GM19395 (cell line): ENCODE results near the gene LRFN2.

Experiments used
- ATAC-seq: cut with Tn5 transposase; IDR thresholded peaks from one replicate; pipeline ENCODE4 v1.9.1; 2021; ENCODE audit warnings: mild to moderate bottlenecking, moderate library complexity; ENCODE audit not compliant: unreplicated experiment

The LRFN2 gene

DNA sequence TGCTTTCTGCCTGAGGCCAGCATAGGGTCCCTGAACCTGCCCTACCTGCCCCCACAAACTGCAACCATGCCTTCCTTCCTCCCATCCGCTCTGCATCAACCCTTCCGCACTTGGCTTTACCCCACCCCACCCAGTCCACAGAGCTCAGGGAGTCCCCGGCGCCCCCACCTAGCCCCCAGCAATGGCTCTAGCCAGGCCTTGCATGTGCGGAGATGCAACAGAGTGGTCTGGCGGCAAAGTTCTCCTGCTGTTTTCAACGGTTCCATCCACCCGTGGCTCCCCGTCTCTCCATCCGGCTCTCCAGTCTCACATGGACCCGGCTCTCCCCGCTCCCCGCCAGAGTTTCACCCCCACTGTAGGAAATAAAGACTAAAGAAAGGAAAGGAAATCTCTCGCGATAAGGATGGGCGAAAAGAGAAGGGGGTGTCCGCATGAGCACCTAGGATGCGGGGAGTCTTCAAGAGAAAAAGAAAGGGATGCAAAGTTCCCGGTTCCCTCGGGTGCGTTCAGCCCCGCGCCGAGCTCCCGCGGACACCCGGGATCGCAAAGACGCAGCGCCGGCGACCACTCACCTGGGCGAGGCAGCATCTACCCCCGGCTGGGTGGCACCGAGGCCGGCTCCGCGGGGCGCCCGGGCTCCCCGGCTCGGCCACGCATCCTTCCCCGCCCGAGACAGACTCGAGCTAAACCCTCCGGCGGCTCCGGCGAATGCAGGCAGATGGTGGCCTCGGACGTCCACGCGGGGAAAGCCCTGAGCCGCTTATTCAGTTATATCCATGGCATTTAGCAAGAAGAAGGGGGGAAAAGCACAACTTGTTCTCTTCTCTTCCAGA lies 579 bp downstream of the LRFN2 start:
- ATAC-seq: no peak

DNA sequence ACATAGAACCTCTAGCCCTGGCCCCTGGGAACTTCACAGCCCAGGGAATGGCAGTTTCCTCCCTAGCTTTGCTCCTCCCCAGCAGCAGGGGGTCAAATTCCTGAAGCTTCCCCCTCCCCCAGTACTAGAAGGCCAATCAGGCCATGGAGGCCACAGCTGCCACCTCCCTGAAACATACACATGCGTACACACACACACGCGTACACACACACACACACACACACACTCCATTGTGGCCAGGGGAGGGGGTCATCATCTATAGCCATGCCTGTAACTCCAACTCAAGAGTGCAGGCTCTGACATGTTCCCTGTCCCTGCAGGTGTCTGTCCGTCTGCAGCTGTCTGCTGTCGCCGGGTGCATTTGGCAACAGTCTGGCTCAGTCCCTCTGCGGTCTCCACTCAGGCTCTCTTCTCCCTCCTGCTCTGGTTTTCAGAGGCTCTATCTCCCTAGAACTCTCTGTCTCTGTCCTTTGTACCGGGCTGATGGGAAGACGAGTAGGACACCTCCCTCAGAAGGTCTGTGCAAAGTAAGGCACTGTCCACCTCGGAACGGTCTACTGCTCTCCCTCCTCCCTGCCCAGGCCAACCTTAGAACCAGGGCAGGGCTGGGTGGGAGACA lies 1.4 kb downstream of the LRFN2 start:
- no peak for ATAC-seq

DNA sequence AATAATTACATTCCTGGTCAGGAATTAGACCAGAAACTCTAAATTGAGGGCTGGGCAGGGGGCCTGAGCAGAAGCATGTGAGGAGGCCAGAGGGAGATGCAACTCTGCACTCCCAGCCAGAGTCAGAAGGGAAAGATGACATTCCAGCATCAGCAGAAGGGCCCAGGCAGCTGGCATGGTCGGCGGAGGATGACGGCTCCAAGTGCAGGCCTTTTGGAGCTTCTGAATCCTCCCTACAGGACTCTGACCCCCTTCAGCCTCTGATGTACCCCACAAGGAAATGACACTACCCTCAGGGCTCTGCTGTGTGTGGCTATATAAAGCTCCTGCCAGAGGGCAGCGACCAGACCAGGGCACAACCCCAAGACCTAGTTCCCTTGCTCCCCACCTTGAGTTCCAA lies 1.9 kb downstream of the LRFN2 start:
- ATAC-seq: no peak

DNA sequence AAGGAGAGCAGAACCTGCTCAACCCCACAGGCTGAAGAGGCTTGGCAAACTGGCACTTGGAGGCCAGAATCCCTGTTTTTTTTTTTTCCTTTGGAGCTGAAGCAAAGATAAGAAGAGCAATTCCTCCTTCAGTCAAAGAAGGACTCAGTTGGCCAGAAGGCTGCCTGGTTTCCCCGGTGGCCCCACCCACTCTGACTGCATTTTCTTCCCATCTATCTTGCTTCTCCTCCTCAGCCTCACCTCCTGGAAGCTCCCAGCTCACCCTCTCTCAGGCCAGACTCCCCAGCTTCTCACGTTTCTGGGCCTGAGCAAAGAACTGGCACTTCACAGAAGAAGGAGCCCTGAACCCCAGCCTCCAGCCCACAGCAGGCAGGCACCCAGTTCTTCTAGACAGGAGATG lies 2.4 kb downstream of the LRFN2 start:
- ATAC-seq: no peak

DNA sequence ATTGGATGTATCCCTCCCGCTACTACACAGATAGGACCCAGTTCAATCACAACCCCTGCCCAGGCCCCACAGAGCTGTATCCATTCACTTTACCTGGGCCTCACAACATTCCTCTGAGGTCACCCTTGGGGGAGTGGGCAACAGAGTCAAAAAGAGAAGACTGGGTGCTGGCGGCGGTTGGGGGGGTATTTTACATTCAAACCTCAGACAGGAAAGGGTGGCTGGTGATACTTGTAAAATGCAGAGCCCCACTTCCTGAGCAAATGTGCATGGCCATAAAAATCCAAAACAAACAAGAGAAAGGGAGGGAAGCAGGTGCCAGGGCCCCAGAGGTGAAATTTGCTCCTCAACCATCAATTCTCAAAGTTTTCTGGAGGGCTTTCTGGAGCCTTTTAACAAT lies 3.5 kb downstream of the LRFN2 start:
- ATAC-seq: no peak

DNA sequence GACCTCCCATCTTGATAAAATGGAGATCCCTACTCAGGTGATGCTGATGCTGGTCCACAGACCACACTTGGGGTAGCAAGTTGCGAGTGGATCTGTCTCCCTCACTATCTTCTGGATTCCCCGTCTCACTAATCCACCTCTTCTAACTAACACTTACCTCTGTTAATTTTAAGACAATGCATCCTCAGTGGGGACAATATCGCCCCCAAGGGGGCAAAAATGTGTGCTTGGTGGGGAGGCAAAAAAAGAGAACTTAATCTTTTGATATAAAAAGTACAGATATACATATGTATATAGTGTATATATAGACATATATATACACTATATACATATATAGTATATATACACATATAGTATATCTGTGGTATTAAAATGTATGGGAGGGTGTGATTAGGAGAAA lies 4.3 kb downstream of the LRFN2 start:
- no peak for ATAC-seq

DNA sequence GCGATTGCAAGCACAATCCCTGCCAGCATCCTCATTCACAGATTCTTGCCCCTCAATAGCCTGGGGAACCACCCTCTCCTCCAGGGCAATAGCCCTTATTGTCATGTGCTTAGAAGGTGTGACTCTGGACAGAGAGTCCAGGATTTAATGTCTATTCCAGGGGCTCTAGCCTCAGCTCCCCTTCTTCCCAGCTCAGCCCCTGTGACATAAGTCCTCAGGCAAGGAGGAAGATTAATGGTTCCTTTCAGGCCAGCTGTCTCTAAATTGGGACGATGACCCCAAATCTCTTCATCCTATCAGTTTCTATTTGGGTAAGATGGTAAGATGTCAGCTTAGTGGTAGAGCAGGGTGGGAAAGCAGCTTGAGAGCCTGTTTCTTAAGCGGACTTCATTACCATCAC lies 8.1 kb downstream of the LRFN2 start:
- no peak for ATAC-seq

DNA sequence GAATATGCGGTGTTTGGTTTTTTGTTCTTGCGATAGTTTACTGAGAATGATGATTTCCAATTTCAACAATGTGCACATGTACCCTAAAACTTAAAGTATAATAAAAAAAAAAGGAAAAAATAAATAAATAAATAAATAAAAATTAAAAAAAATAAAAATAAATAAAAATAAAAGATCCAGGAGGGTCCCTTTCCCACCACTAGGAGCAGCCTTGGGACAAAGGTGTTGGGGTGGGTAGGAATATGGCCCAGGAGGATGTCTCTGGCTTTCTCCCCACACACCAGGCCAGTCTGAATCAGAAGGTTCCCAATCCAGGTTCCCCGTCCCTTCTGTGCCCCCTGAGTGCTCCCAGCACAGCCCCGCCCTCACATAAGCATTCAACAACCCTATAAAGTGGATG lies 9.5 kb downstream of the LRFN2 start:
- ATAC-seq: no peak

DNA sequence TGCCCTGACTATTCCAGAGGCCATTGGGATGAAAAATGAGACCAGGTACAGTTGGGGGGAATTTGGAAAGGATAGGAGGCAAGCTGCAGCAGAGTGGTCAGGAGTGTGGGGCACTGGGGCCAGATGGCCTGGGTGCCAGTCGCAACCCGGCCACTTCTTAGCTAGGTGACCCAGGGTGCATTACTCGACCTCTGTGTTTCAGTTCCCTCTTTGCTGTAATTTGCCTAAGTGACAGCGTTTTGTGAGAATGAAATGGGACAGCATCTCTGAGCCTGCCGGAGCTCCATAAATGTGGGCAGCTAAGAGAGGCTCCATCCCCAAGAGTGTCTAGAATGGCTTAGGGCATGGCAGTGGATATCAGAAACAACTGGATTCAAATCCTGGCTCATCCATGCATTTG lies 13.9 kb downstream of the LRFN2 start:
- no peak for ATAC-seq

DNA sequence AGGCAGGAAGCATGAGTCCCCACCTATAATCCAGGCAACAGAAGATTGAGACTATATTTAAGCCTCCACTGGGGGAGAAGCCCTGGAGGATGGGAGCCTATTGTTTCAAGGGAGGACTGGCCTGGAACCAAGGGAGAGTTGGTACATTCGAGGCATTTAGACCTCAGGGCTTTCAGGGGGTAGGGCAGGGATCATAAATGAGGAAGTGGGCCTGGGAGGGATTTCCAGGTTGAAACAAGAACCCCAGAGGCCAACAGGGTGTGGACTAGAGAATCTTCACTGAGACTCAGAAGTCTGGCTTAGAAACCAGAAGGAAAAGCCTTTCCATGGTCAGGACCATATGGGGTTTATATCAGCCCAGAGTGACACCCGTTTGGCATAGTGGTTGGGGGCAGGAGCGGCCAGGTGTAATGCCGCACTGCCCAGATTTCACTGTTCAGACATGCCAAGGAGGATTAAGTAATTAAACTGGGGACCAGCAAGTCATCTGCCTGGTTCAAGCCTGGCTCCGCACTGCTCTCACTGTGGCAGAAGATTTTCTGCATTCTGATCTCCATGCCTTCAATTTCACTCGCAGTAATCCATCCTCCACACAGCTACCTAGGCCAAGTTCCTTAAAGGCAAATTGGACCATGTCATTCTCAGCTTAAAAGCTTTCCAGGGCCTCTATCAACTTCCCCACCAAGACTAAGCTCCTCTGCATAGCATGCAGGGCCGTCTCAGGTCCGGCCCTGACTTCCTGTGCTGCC lies 17.8 kb downstream of the LRFN2 start:
- ATAC-seq: no peak

DNA sequence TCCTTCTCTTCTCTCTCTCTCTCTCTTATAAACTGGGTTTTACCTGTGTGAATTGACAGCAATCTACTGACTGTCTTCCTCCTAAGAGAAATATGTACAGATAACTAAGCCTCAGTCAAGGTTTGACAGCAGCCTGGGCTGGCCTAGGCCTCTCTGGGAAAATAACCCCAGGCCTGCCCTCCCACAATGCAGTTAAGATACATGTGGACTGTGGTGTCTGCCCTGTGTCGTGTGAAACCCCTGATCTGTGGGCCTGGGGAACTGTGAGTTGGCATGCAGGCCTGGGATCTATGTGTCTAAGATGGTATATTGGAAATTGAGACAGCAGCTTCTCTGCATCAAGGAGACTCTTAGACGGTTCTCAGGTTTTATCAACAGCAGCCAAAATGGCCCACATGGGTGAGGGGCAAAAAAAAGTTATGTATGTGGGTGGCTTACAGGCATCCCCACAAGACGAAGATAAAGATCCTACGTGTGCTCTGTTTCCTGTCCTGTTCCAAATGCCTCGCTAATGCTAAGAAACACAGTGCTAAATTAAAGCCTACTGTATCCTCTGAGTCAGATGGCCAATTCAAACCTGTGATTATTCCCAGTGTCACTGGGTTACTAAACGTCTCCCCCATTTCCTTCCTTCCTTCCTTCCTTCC lies 19.0 kb downstream of the LRFN2 start:
- no peak for ATAC-seq

DNA sequence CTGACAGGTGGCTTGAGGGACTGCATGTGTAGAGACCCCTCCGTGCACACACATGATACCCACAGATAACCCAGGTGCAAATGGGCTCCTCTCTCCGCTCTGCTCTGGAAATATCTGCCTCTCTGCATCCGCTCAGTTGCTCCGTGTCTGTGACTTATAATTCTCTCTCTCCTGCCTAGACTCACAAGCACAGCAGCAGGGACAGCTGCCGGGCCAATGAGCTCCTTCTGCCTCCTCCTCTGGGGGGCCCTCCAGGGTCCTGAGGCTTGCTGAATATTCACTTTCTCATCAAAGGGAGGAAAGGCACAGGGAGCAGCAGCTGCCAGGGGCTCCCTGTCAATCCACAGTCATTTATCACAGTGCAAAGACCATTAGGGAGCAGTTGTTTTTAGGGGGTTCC lies 24.1 kb downstream of the LRFN2 start:
- ATAC-seq: no peak

DNA sequence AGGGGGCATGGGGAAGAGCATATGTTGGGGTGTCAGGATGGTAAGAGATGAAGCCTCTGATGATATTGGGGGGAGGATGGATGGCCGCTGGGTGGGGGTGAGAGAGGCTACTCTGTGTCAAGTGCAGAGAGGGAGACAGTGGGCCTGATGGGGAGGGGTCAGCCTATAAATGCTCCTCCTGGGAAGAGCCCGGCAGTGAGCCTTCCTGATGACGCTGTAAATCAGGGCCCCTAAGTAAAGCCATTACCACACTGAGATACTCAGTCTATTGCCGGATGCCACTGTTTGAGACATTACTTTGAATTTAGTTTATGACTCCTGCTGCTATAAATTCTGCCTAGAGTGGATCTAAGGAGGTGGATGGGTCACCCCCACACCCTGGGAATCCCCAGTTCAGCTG lies 28.1 kb downstream of the LRFN2 start:
- ATAC-seq: no peak

DNA sequence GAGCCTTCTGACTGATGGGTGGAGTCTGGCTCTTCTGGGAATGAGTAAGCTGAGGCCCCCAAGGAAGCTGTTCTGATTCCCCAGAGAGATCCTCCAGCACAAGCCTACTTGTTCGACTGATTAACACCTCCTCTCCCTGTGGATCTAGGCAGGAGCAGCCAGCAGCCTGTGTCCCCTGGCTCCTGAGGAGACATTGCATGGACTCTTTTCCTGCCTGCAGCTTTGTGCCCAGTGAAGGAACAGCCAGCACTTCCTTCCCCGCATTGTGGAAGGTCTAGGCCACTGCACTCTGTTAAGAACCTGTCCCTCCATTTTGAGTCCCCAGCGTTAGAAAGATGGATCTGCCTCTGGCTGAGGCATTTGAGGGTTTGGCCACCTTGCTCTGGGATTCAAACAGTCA lies 29.1 kb downstream of the LRFN2 start:
- no peak for ATAC-seq

DNA sequence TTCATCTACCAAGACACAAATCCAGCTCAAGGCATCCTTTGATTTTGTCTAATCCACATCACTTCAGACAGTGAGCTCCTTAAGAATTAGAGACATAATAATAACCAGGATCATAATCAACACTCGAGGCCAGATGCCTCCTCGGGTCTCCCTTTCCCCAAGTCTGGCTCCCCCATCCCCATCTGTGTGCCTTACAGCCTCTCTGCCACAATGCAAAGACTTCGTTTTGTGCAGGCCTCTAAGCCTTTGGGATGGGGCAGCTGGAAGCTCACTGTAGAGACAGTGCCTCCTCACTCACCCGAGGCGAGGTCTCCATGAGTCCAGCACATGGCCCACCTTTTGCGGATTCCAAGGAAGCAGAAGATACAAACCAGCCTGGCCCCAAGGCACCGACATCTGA lies 30.3 kb downstream of the LRFN2 start:
- no peak for ATAC-seq

DNA sequence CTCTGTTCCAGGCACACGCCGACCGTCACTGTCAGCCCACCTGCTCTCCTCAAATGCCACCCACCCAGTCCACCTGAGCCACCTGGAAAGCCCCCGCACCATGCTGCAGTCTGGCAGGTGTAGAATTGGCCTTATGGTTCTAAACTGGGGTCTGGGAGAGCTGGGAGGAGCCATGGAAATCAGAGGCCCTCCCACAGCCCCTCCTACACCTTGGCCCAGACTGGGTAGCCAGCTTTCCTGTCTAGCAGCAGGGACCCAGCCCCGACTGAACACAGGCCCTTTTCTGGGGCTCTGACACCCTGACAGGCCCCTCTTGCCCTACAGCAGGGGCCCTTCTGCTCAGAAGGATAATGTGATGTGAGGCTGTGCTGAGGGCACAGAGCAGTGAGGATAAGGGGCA lies 31.1 kb downstream of the LRFN2 start:
- no peak for ATAC-seq

DNA sequence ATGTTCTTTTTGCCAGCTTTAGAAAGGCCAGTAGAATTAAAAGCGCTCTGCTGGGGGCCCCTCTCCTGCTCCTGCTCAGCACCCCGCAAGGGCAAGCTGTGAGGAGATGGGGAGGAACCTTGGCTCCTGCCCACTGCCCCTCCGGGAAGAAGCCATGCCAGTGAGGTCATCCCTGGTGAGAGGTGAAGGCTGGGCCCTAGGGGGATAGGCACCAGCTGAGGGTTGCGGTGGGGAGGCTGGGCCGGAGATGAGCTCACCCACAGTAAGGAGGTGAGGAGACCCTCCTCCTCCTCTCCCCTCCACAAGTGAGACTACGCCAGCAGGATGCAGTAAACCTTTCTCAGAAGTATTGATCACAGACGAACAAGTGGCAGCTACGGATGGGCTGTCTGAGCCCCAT lies 32.1 kb downstream of the LRFN2 start:
- no peak for ATAC-seq

DNA sequence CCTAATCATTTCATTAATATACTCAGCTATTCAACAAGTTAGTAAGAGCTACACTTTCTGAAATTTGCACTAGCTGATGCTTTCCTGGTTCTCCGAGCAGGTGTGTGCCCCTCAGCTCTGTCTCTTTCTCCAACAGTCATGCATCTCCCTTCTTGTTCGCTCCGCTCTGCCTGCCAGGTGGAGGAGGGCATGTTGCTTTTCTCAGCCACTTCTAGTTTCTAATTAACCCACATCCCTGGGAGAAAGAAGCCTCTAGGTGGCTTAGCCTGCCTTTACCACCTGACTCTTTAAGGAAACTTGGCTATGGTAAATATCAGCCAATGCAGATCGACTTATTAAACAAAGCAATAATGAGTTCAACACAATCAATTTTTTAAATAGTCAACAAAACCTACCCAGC lies 34.2 kb downstream of the LRFN2 start:
- no peak for ATAC-seq

DNA sequence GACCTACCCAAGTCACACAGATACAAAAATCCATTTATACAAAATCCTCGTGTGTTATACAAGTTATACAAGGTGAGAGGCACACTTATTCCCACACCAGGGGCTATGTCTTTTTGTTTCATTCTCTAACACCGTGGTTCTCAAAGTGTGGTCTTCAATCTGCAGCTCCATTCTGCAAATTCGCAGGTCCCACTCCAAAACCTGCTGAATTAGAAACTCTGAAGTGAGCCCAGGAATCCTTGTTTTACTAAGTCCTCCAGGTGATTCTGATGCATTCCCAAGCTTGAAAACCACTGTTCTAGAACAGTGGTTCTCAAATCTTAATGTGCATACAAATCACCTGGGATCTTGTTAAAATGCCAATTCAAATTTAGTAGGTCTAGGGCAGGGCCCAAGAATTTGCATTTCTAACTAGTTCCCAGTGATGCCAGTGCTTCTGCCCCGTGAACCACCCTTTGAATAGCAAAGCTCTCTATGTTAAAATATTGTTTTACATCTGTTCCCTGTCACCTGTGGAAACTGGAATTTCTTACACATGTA lies 35.1 kb downstream of the LRFN2 start:
- ATAC-seq: no peak

DNA sequence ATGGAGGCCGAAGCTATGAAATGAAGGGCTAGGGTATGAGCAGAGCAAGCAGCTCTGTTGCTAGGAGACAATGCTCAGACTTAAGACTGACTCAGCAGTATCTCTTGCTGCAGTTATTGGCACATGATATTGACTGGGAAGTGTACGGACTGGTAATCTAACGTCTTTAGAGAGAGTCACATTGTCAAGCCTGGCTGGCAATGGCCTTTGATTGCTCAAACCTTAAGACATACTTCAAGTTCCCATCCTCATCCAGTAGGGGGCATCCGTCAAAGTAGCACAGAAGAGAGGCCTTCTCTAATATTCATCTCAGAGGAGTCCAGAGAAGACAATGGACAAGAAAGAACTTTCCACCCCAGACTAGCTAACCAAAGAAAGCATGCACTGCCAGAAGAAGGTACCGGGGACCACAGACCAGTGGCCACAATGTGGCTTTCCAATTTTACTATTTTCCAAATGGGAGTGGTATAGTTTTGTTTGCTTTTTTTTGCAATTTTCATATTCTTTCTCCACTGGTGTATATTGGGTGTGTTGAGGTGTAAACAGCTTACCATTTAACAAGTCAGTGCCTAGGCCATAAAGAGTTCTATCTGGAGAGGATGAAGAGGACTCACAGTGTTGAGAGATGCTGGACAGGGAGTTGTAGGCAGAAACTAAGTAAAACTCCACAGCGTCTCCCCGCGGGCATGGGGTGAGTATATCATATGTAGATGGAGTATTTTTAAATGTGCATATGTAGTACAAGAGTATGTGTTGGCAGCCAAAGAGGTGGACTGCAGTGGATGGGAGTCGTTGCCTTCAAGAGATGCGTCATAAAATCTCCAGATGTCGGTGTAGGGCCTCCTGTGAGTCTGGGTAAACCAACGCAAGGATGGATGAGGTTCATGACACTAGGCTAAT lies 36.7 kb downstream of the LRFN2 start:
- ATAC-seq: no peak
